ENCODE measurements around the gene TCERG1L. TPM values are rescaled to one million over a fixed set of nuclear protein-coding genes. Genes with fewer than 3 reads are reported as not detected.

Gene TCERG1L
- polyA plus RNA-seq, 1 experiment, result not detected

- H3K27me3 ChIP-seq (ENCODE audit: control insufficient read depth, insufficient read depth, low read length), result no peaks in the 10 kb centered on the region
- H3K36me3 ChIP-seq (ENCODE audit: control insufficient read depth, insufficient read depth, low read length), result no peaks in the 10 kb centered on the region
- ChIA-PET CTCF (no interaction called here), POLR2A (no interaction called here)
- no peak for TF ChIP-seq CTCF (IDR thresholded peaks at IDR 0.05; ENCODE audit: insufficient read depth, low read depth, low read length)
- no peak overlapping the region for H3K4me3 ChIP-seq (ENCODE audit: low read depth, low read length)
- DNase-seq (ENCODE audit: low read depth), result no peak
Measured at GRCh38 chr10:131089150-131089549, 222.4 kb downstream of the TCERG1L start.

DNA sequence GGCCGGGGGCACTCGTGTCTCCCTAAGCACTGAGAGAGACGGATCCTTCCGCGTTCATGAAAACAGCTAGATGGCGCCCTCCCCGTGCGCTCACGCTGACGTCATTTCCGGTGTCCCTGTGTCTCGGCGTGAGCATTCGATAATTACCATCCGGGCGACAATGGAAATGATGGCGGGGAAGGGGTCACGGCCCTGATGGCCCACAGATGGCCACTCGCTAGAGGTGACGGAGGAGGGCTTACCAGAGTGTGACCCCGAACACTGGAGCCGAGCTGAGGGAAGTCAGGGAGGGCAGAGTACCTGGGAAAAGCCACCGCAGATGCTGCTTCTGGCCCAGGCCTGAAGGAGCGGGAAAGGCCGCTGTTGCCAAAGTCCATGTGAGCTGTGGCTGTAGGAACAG, 222.9 kb downstream of the TCERG1L start:
- TF ChIP-seq CTCF (IDR thresholded peaks at IDR 0.05; ENCODE audit: insufficient read depth, low read depth, low read length), result no peak
- no peak overlapping the region for H3K4me3 ChIP-seq (ENCODE audit: low read depth, low read length)
- POLR2A ChIA-PET, result no interaction called here
- H3K36me3 ChIP-seq (ENCODE audit: control insufficient read depth, insufficient read depth, low read length), result no peaks in the 10 kb centered on the region
- no peaks in the 10 kb centered on the region for H3K27me3 ChIP-seq (ENCODE audit: control insufficient read depth, insufficient read depth, low read length)
- CTCF ChIA-PET, result no interaction called here
- no peak for DNase-seq (ENCODE audit: low read depth)

DNA sequence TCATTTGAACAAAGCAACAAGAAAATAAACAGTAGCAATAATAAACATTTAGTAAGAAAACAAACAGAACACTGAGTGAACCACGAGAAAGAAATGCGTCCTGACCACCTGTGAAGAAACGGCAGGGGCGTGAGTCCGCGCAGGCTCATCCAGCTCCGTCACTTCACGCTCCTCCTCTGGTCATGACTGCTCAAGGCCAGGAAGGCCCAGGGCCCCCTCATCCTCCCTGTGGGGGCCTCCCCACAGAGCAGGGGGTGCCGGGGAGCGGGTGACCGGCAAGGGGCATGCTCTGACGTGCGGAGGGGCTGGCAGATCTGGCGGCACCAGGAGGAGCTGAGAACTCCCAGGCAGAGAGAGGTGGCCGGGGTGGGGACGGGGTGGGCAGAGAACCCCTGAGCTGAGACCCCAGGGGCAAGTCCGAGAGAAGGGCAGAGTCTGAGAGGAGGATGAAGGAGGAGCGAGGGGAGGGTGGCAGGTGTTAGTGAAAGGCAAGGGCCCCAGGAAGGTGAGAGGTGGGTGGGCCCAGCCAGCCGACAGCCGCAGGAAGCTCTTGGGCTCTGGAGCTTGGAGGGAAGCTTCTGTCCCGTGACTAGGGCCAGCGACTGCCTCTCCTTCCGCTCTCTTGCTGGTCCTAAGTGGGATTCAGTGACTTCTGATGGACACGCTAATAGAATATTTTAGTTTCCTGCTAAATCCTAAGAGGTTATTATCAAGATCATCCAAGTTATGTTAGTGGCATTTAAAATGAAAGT, 223.9 kb downstream of the TCERG1L start:
- ChIA-PET CTCF (no interaction called here), POLR2A (no interaction called here)
- DNase-seq (ENCODE audit: low read depth), result no peak
- H3K4me3 ChIP-seq (ENCODE audit: low read depth, low read length), result no peak overlapping the region
- H3K36me3 ChIP-seq (ENCODE audit: control insufficient read depth, insufficient read depth, low read length), result no peaks in the 10 kb centered on the region
- H3K27me3 ChIP-seq (ENCODE audit: control insufficient read depth, insufficient read depth, low read length), result no peaks in the 10 kb centered on the region
- TF ChIP-seq CTCF (IDR thresholded peaks at IDR 0.05; ENCODE audit: insufficient read depth, low read depth, low read length), result no peak

- no peak for TF ChIP-seq CTCF (IDR thresholded peaks at IDR 0.05; ENCODE audit: insufficient read depth, low read depth, low read length)
- H3K36me3 ChIP-seq (ENCODE audit: control insufficient read depth, insufficient read depth, low read length), result no peaks in the 10 kb centered on the region
- DNase-seq (ENCODE audit: low read depth), result no peak
- POLR2A ChIA-PET, result no interaction called here
- H3K27me3 ChIP-seq (ENCODE audit: control insufficient read depth, insufficient read depth, low read length), result no peaks in the 10 kb centered on the region
- H3K4me3 ChIP-seq (ENCODE audit: low read depth, low read length), result no peak overlapping the region
- CTCF ChIA-PET, result no interaction called here
Measured at GRCh38 chr10:131086511-131086910, 225.0 kb downstream of the TCERG1L start.

GRCh38 chr10:131086094-131086493, 225.4 kb downstream of the TCERG1L start:
- Histone ChIP-seq H3K4me3 (ENCODE audit: low read depth, low read length) (no peak overlapping the region), H3K27me3 (ENCODE audit: control insufficient read depth, insufficient read depth, low read length) (no peaks in the 10 kb centered on the region), H3K36me3 (ENCODE audit: control insufficient read depth, insufficient read depth, low read length) (no peaks in the 10 kb centered on the region)
- no peak for DNase-seq (ENCODE audit: low read depth)
- no peak for TF ChIP-seq CTCF (IDR thresholded peaks at IDR 0.05; ENCODE audit: insufficient read depth, low read depth, low read length)
- POLR2A ChIA-PET, result no interaction called here
- CTCF ChIA-PET, result no interaction called here

All from BJ (cell line).